Activated CD8-positive, alpha-beta memory T cell treated with anti-CD3 and anti-CD28 coated beads, Interleukin-2, amount 50 U/mL, for 4 hours (primary cell): ENCODE results near the gene ARF6.
"Not testable (repeated sequence)": the region's sequence is repeated elsewhere in the genome, so short reads cannot be mapped to it uniquely, and the experiment has no call there.

Source experiments
- DNase-seq: peaks from one replicate; pipeline ENCODE4 v3.0.0-alpha.2; 2020

ARF6 gene

GRCh38 chr14:49879646-49880204 lies 13.2 kb upstream of the ARF6 start:
- peak; percentile 45 for DNase-seq

GRCh38 chr14:49880267-49881064 lies 12.4 kb upstream of the ARF6 start:
- no peak for DNase-seq

DNA sequence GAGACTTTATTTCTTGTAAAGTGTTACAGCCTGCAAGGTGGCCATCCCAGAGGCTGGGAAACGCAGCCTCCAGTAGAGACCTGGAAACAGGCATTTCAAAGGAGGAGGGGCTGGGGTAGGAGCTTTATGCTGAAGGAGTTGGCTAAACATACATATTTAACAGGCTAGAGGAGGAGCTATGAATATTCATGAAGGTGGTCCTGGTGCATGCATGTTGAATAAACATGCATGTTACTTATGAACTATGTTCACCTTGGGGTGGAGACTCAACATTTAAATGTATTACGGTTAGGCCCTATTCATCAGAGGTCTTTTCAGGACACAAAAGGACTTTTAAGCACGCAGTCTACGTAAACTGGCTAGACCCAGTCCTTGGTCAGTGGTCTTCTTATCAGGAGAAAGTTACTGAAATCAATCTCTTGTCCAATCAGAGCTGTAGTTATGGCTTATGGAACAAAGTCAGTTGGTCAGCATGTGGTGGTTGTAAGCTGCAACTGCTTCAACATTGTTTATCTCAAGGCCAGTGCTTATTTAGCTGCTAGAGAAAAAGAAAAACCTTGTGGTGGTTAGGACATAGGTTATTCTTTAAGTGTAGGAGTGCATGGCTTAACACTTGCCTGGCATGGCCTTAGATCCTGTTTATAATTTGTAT lies 11.4 kb upstream of the ARF6 start:
- DNase-seq: no peak

- no peak for DNase-seq
Observed at GRCh38 chr14:49882826-49883694, 9.8 kb upstream of the ARF6 start.

DNA sequence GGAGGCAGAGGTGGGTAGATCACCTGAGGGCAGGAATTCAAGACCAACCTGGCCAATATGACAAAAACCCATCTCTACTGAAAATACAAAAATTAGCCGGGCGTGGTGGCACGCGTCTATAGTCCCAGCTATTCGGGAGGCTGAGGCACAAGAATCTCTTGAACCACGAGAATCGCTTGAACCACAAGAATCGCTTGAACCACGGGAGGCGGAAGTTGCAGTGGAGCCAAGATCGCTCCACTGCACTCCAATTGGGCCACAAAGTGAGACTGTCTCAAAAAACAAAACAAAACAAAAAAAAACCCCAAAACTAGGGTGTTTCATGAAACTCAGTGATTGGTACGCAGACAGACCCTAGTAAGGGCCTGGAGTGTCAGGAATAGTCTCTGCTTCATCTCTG lies 6.4 kb upstream of the ARF6 start:
- DNase-seq: no peak

- DNase-seq: no peak
Observed at GRCh38 chr14:49888293-49888692, 4.6 kb upstream of the ARF6 start.

GRCh38 chr14:49892301-49892635 lies 614 bp upstream of the ARF6 start:
- peak; percentile 43 for DNase-seq

GRCh38 chr14:49893309-49894213 lies 679 bp downstream of the ARF6 start:
- peak; percentile 72 for DNase-seq

GRCh38 chr14:49894214-49895107 lies 1.6 kb downstream of the ARF6 start:
- DNase-seq: not testable (repeated sequence)

- no peak for DNase-seq
Observed at GRCh38 chr14:49895480-49895879, 2.6 kb downstream of the ARF6 start.

DNA sequence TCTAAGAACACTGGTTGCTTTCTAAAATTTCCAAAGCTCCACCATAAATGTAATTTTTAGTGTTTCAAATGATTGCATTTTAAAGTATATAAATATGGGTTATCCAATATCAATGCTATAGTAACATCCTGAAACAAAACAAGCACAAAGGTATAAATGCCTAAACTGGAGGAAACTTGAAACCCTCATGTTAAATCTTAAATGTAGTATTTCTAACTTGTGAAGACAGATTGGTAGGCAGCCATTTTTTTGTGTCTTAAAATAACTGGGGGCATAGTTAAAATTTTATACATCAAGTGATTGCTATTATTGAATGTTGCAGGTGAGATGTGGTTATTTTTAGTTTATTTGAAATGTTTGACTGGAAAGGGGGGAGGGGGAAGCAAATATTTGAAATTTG lies 3.4 kb downstream of the ARF6 start:
- not testable (repeated sequence) for DNase-seq

- no peak for DNase-seq
Observed at GRCh38 chr14:49896966-49897365, 4.1 kb downstream of the ARF6 start.

DNA sequence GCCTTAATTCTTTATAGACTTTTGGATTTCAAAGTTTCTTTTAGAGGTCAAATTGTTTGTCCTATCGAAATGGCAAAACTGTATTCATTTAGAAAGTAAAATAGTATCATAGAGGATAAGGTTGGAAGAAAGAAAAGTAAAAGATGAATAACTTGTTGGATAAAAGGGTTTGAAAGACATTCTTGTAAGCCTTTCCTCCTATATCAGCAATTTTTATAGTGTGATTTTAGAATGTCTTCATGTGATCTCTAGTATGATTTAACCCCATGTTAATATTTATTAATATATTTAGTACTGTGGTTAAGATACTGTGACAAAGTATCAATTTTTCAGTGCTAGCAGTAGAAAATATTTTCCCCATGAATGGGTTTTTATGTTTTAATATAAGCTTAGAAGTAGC lies 4.5 kb downstream of the ARF6 start:
- no peak for DNase-seq

DNA sequence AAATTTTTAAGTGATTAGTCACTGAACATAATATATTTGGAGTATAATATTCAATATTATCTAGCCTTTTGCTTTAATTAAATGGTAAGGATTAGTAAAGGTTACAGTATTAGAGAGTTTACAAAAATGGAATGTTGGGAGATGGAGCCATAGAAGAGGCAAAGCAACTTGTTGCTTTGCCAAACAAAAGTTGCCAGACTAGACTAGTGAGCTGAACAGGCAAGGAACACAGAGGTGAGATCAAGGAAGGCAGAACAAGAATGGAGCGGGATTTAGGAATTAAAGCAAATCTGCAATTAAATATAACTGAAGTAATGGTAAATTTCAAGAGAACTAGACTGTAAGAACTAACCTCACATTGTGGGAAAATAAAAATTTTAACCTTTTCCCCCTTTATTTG lies 5.1 kb downstream of the ARF6 start:
- DNase-seq: no peak

GRCh38 chr14:49898485-49898884 lies 5.6 kb downstream of the ARF6 start:
- DNase-seq: no peak

- DNase-seq: no peak
Observed at GRCh38 chr14:49900973-49901372, 8.1 kb downstream of the ARF6 start.

DNA sequence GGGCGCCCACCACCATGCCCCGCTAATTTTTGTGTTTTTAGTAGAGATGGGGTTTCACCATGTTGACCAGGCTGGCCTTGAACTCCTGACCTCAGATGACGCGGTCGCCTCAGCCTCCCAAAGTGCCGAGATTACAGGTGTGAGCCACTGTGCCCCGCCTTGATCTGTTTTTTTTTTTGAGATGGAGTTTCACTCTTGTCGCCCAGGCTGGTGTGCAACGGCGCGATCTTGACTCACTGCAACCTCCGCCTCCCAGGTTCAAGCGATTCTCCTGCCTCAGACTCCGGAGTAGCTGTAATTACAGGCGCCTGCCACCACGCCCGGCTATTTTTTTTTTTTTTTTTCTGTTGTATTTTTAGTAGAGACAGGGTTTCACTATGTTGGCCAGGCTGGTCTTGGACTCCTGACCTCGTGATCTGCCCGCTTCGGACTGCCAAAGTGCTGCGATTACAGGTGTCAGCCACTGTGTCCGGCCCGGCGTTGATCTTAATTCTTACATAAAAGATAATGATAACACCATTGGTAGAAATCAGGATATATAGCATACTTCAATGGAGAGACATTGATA lies 9.9 kb downstream of the ARF6 start:
- DNase-seq: not testable (repeated sequence)

DNA sequence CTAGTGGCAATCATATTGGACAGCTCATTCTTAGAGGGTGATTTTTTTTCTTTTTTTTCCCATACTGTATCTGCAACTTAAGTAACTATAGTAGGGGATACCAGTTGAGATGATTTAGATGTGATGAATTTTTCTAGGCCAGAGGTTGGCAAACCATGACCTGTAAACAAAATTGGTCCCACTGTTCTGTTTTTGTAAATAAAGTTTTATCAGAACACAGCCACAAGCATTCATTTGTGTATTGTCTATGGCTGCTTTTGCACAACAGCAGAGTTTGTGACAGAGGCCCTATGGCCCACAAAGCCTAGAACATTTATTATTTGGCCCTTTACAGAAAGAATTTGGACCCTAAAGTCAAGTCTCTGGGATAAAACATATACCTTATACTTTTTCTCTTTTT lies 11.4 kb downstream of the ARF6 start:
- no peak for DNase-seq

GRCh38 chr14:49905989-49906388 lies 13.1 kb downstream of the ARF6 start:
- DNase-seq: no peak

- no peak for DNase-seq
Observed at GRCh38 chr14:49907186-49907585, 14.3 kb downstream of the ARF6 start.

DNA sequence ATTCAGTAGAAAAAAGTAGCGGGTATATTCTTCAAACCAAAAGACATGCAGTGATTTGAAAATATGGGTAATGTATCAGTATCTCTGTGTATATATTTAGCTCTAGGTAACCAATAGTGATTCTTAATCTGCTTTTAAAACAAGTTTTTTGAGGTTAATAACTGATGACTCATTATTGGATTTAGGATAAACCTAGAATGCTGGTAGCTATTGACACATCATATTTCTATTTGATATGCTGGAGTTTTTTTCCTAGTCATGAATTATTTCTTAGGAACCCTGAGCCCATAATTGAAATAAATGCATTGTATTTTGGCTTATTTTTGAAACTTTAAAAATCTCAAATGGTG lies 15.5 kb downstream of the ARF6 start:
- DNase-seq: no peak
